ENCODE data around the gene UQCRC1.
A peak's percentile ranks its signal among the peaks of the same experiment; 100 is the strongest.

Gene UQCRC1

GRCh38 chr3:48563382-48563918 lies 46.0 kb downstream of the UQCRC1 start, which contains the start of gene UCN2 (continued):
- TF ChIP-seq ZSCAN4 (tag by site-specific recombination; IDR thresholded peaks at IDR 0.05) (no peak), GLIS2 (tag by site-specific recombination; IDR thresholded peaks at IDR 0.05) (peak; percentile 47; the same call in 1 of the 2 replicates)

GRCh38 chr3:48562367-48563095 lies 46.9 kb downstream of the UQCRC1 start:
- POLR2A ChIA-PET: interaction anchor here (0.5 kb wide), 1 partner anchor 50 kb away, joined by 3 read pairs; no protein-coding TSS in a partner anchor
- no peaks in the 10 kb centered on the region for H3K9me3 ChIP-seq (ENCODE audit: control insufficient read depth, insufficient read depth, low read depth, low read length)
- no peaks in the 10 kb centered on the region for H3K36me3 ChIP-seq (ENCODE audit: control insufficient read depth in 2 of 2, insufficient read depth in 1 of 2, low read length in 2 of 2)
- no peak for TF ChIP-seq ZNF785 (tag by site-specific recombination; IDR thresholded peaks at IDR 0.05)
- TF ChIP-seq ZNF24 (tag by site-specific recombination; IDR thresholded peaks at IDR 0.05): no peak
- no peak for TF ChIP-seq ZBTB11 (tag by site-specific recombination; conservative IDR thresholded peaks at IDR 0.05; ENCODE audit: low read depth)
- TF ChIP-seq ZNF670 (tag by site-specific recombination; IDR thresholded peaks at IDR 0.05; ENCODE audit: low read depth): no peak
- no peak for TF ChIP-seq ZFHX2 (tag by site-specific recombination; conservative IDR thresholded peaks at IDR 0.05)
- H3K27ac ChIP-seq (ENCODE audit: extremely low read depth, low read depth, low read length): no peak overlapping the region
- H3K4me3 ChIP-seq (ENCODE audit: low read depth, low read length): no peak overlapping the region
- CTCF ChIA-PET: interaction anchor here (0.6 kb wide), 1 partner anchor 144 kb away, joined by 3 read pairs; no protein-coding TSS in a partner anchor
- H3K4me1 ChIP-seq (ENCODE audit: control insufficient read depth, insufficient read depth, low read length): no peaks in the 10 kb centered on the region

GRCh38 chr3:48561045-48561736 lies 48.3 kb downstream of the UQCRC1 start:
- CTCF ChIA-PET: no interaction called here
- TF ChIP-seq ZNF223 (tag by site-specific recombination; IDR thresholded peaks at IDR 0.05) (no peak), SP2 (tag by site-specific recombination; IDR thresholded peaks at IDR 0.05) (peak; percentile 33; the same call in 1 of the 2 replicates), YY1 (tag by site-specific recombination; IDR thresholded peaks at IDR 0.05) (no peak), ZNF837 (tag by site-specific recombination; IDR thresholded peaks at IDR 0.05) (no peak), ZNF155 (tag by site-specific recombination; IDR thresholded peaks at IDR 0.05) (no peak), ZNF132 (tag by site-specific recombination; IDR thresholded peaks at IDR 0.05; ENCODE audit: borderline replicate concordance) (no peak), ZIC2 (tag by site-specific recombination; IDR thresholded peaks at IDR 0.05) (peak; percentile 20; the same call in 1 of the 2 replicates), ZNF660 (tag by site-specific recombination; IDR thresholded peaks at IDR 0.05) (no peak), ZEB2 (tag by site-specific recombination; IDR thresholded peaks at IDR 0.05) (no peak), ZBTB20 (tag by site-specific recombination; IDR thresholded peaks at IDR 0.05) (no peak), KLF9 (tag by site-specific recombination; IDR thresholded peaks at IDR 0.05; ENCODE audit: low read depth) (no peak), ZNF157 (tag by site-specific recombination; IDR thresholded peaks at IDR 0.05) (no peak), PATZ1 (tag by site-specific recombination; IDR thresholded peaks at IDR 0.05) (no peak), ZBTB1 (tag by site-specific recombination; IDR thresholded peaks at IDR 0.05) (no peak), ZBTB49 (tag by site-specific recombination; IDR thresholded peaks at IDR 0.05; ENCODE audit: low read depth) (no peak), ZNF404 (tag by site-specific recombination; IDR thresholded peaks at IDR 0.05) (no peak)

More at GRCh38 chr3:48561045-48561736, 48.3 kb downstream of the UQCRC1 start:
- Histone ChIP-seq H3K9me3 (ENCODE audit: control insufficient read depth, insufficient read depth, low read depth, low read length) (no peaks in the 10 kb centered on the region), H3K36me3 (ENCODE audit: control insufficient read depth in 2 of 2, insufficient read depth in 1 of 2, low read length in 2 of 2) (no peaks in the 10 kb centered on the region), H3K4me3 (ENCODE audit: low read depth, low read length) (no peak overlapping the region), H3K4me1 (ENCODE audit: control insufficient read depth, insufficient read depth, low read length) (no peaks in the 10 kb centered on the region), H3K27ac (ENCODE audit: extremely low read depth, low read depth, low read length) (no peak overlapping the region)
- POLR2A ChIA-PET: no interaction called here
